ENCODE measurements around the gene SNRPA1.

Gene SNRPA1

GRCh38 chr15:101246824-101247745, 48.0 kb downstream of the SNRPA1 start:
- H4K20me1 ChIP-seq (ENCODE audit: insufficient read depth, low read length): peaks cover 60% of the 10 kb centered on the region
- no peak overlapping the region for H3K4me2 ChIP-seq (ENCODE audit: low read length)

GRCh38 chr15:101246391-101246790, 48.7 kb downstream of the SNRPA1 start:
- H2AFZ ChIP-seq (ENCODE audit: low read depth, low read length): no peak overlapping the region
- H3K9ac ChIP-seq (ENCODE audit: low read length): no peak overlapping the region
- no peaks in the 10 kb centered on the region for H3K9me3 ChIP-seq (ENCODE audit: insufficient read depth, low read length)
- H3K4me3 ChIP-seq (ENCODE audit: low read length): no peak overlapping the region
- peaks cover 78% of the 10 kb centered on the region for H3K79me2 ChIP-seq (ENCODE audit: low read length)
- H3K4me1 ChIP-seq (ENCODE audit: low read length): peaks cover 23% of the 10 kb centered on the region
- peaks cover 10% of the 10 kb centered on the region for H3K36me3 ChIP-seq (replicated peaks; ENCODE audit: low read depth, low read length)
- H3K27me3 ChIP-seq (ENCODE audit: low read depth, low read length): peaks cover 7% of the 10 kb centered on the region; the same call in 1 of the 2 replicates
- no peak overlapping the region for H3K4me2 ChIP-seq (ENCODE audit: low read length)
- H3K27ac ChIP-seq (ENCODE audit: low read length): no peak overlapping the region
- peaks cover 63% of the 10 kb centered on the region for H4K20me1 ChIP-seq (ENCODE audit: insufficient read depth, low read length)
- TF ChIP-seq CTCF (IDR thresholded peaks at IDR 0.05; ENCODE audit: low read depth, low read length) (no peak), EZH2phosphoT487 (IDR thresholded peaks at IDR 0.05; ENCODE audit: low read depth) (no peak)

More at GRCh38 chr15:101246824-101247745, 48.0 kb downstream of the SNRPA1 start:
- Histone ChIP-seq H3K9me3 (ENCODE audit: insufficient read depth, low read length) (no peaks in the 10 kb centered on the region), H3K4me1 (ENCODE audit: low read length) (peaks cover 22% of the 10 kb centered on the region), H3K27ac (ENCODE audit: low read length) (no peak overlapping the region), H3K9ac (ENCODE audit: low read length) (no peak overlapping the region), H3K4me3 (ENCODE audit: low read length) (no peak overlapping the region), H3K36me3 (replicated peaks; ENCODE audit: low read depth, low read length) (peaks cover 4% of the 10 kb centered on the region), H3K79me2 (ENCODE audit: low read length) (peaks cover 72% of the 10 kb centered on the region), H2AFZ (ENCODE audit: low read depth, low read length) (no peak overlapping the region), H3K27me3 (ENCODE audit: low read depth, low read length) (peaks cover 7% of the 10 kb centered on the region; the same call in 1 of the 2 replicates)
- TF ChIP-seq EZH2phosphoT487 (IDR thresholded peaks at IDR 0.05; ENCODE audit: low read depth) (no peak), CTCF (IDR thresholded peaks at IDR 0.05; ENCODE audit: low read depth, low read length) (no peak)

- Histone ChIP-seq H3K36me3 (replicated peaks; ENCODE audit: low read depth, low read length) (peaks cover 10% of the 10 kb centered on the region), H3K27ac (ENCODE audit: low read length) (no peak overlapping the region), H3K9me3 (ENCODE audit: insufficient read depth, low read length) (no peaks in the 10 kb centered on the region), H4K20me1 (ENCODE audit: insufficient read depth, low read length) (peaks cover 64% of the 10 kb centered on the region), H3K79me2 (ENCODE audit: low read length) (peaks cover 79% of the 10 kb centered on the region), H3K4me2 (ENCODE audit: low read length) (no peak overlapping the region), H3K27me3 (ENCODE audit: low read depth, low read length) (no peaks in the 10 kb centered on the region), H2AFZ (ENCODE audit: low read depth, low read length) (no peak overlapping the region), H3K4me1 (ENCODE audit: low read length) (peaks cover 22% of the 10 kb centered on the region), H3K4me3 (ENCODE audit: low read length) (no peak overlapping the region), H3K9ac (ENCODE audit: low read length) (no peak overlapping the region)
- TF ChIP-seq CTCF (IDR thresholded peaks at IDR 0.05; ENCODE audit: low read depth, low read length): no peak
- TF ChIP-seq EZH2phosphoT487 (IDR thresholded peaks at IDR 0.05; ENCODE audit: low read depth): no peak
Measured at GRCh38 chr15:101244889-101245668, 50.0 kb downstream of the SNRPA1 start.
